Mesothelial cell of epicardium (in vitro differentiated cells): ENCODE results near the gene NTPCR. TPM values are rescaled to one million over a fixed set of nuclear protein-coding genes. Genes with fewer than 3 reads are reported as not detected.
A peak's percentile ranks its signal among the peaks of the same experiment; 100 is the strongest.

Source experiments
- DNase-seq, 2 experiments: peaks; one replicate each; pipeline ENCODE4 v3.0.0; 2021; ENCODE audit warnings: low spot score in 2 of 2; ENCODE audit not compliant: unreplicated experiment in 2 of 2
- H3K27ac Mint-ChIP-seq: 2 replicates; pipeline ENCODE4 v1.8.0; 2021; ENCODE audit warnings: mixed read lengths
- H3K27me3 Mint-ChIP-seq: 2 replicates; pipeline ENCODE4 v1.8.0; 2021; ENCODE audit warnings: low read depth, mixed read lengths
- H3K36me3 Mint-ChIP-seq: 2 replicates; pipeline ENCODE4 v1.8.0; 2021; ENCODE audit warnings: mixed read lengths
- H3K4me1 Mint-ChIP-seq: 2 replicates; pipeline ENCODE4 v1.8.0; 2021; ENCODE audit warnings: mixed read lengths
- H3K4me3 Mint-ChIP-seq: 2 replicates; pipeline ENCODE4 v1.8.0; 2021; ENCODE audit warnings: mild to moderate bottlenecking, moderate library complexity, mixed read lengths
- H3K9me3 Mint-ChIP-seq: 2 replicates; pipeline ENCODE4 v1.8.0; 2021; ENCODE audit warnings: mixed read lengths
- total RNA-seq: library from RNA; stranded (reverse); gene quantifications from 3 replicates; pipeline ENCODE4 v1.2.1, GENCODE V29; 2021
- TF ChIP-seq, protein P1 (sequence below): fragments of 200-600 bp; sonication (generic); IDR thresholded peaks from one replicate; pipeline ENCODE4 v1.5.0; 2021; ENCODE audit warnings: antibody characterized with exemption; ENCODE audit not compliant: unreplicated experiment

The NTPCR gene, protein sequence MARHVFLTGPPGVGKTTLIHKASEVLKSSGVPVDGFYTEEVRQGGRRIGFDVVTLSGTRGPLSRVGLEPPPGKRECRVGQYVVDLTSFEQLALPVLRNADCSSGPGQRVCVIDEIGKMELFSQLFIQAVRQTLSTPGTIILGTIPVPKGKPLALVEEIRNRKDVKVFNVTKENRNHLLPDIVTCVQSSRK
- total RNA-seq = 55.2 to 59.1 TPM (median 55.8 TPM) in 3 replicates

DNA sequence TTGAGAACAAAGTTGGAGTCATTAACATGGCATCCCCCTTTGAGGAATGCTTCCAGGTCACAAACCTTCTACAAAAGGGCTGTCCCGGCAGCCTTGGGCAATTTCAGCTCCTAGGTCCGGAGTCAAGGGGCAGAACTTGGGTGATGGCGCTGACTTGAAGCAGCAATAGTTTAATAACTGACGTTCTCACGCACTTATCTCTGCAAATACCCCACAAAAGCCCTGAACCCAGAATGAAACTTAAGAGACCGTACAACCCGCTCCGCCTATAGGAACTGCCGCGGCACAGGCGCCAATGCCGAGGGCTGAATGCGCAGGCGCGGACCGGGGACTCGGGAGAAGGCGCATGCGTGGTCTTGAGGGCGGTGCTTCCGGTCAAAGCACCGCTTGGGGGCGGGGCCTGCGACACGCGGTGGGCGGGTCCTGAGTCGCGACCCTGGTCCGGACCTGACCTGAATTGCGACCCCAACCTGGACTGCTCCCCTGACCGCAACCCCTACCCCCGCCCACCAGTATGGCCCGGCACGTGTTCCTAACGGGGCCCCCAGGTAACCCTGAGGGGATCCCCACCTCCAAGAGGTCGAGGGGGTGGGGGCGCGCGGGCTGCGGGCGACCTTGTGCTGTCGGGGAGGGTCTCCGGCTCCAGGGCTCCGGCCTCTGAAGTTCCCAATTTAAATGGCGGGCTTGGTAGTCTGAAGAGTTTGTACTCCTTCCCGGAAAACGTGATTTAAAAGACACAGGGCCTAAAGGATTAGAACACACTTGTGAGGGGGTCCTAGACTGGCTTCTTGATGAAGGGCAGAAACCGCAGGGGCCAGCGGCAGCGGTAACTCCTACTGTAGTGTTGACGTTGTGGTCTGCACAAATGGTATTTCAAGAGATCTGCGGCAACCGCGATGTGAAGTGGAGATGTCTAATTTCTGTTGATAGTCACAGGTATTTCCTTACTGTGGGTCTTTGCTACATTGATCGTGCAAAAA lies at the start of gene NTPCR:
TSS of gene NTPCR (plus strand) at position 415 of the 980 bp plus-strand sequence. CDS start at position 515, 100 bp downstream.
- peaks cover 42% of the 10 kb centered on the region for H3K4me1 Mint-ChIP-seq
- H3K36me3 Mint-ChIP-seq = no peaks in the 10 kb centered on the region
- TF ChIP-seq, protein P1, sequence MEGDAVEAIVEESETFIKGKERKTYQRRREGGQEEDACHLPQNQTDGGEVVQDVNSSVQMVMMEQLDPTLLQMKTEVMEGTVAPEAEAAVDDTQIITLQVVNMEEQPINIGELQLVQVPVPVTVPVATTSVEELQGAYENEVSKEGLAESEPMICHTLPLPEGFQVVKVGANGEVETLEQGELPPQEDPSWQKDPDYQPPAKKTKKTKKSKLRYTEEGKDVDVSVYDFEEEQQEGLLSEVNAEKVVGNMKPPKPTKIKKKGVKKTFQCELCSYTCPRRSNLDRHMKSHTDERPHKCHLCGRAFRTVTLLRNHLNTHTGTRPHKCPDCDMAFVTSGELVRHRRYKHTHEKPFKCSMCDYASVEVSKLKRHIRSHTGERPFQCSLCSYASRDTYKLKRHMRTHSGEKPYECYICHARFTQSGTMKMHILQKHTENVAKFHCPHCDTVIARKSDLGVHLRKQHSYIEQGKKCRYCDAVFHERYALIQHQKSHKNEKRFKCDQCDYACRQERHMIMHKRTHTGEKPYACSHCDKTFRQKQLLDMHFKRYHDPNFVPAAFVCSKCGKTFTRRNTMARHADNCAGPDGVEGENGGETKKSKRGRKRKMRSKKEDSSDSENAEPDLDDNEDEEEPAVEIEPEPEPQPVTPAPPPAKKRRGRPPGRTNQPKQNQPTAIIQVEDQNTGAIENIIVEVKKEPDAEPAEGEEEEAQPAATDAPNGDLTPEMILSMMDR = no peak
- peak within 1 kb of the TSS; percentile 99 for H3K27ac Mint-ChIP-seq
- peak within 1 kb of the TSS; percentile 90 for H3K4me3 Mint-ChIP-seq
- H3K9me3 Mint-ChIP-seq = no peaks in the 10 kb centered on the region
- peak; percentile 95 to 99 for DNase-seq
- H3K27me3 Mint-ChIP-seq = no peaks in the 10 kb centered on the region

DNA sequence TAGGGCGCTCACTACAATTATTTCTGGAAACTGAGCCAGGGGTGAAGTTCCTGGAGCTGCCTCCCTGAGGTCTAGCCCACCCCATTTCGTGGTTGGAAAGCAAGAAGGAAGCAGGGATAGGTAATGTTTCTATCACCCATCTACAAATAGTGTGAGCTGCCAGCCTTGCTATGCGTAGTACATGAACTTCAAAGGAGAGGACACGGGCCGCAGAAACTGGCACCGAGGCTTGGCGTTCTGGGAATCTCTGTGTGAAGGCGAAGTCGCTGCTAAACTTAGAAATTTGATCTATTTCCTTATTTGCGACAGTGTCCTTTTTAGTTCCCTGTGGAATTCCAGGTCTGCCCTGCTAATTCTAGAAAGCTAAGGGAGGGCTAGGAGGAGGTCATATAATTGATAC lies 49.6 kb upstream of the NTPCR start:
- H3K27ac Mint-ChIP-seq = peak overlapping the region; percentile 70
- peaks cover 45% of the 10 kb centered on the region for H3K4me1 Mint-ChIP-seq
- no peaks in the 10 kb centered on the region for H3K36me3 Mint-ChIP-seq
- DNase-seq = peak in 1 of 2 experiments; percentile 36
- no peaks in the 10 kb centered on the region for H3K27me3 Mint-ChIP-seq
- peaks cover 3% of the 10 kb centered on the region for H3K9me3 Mint-ChIP-seq
- H3K4me3 Mint-ChIP-seq = no peak overlapping the region
- TF ChIP-seq, protein P1 = no peak

DNA sequence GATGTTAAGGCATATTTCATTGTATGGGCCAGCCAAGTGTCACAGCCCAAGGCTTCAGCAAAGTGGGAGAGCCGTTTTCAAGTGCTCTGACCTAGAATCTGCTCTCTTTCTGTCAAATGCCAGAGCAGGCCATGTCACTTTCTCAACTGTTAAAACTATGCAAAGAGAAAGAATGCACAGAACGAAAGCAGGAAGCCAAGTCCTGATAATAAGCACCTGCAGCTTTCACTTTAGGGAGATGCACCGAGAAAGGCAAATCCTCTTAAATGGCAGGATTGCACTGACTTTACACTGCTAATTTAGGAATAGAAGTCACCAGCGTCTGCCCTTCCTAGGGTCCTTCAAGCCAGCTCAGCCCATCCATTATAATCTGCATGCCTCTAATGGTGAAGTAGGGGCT lies 49.2 kb upstream of the NTPCR start:
- Mint-ChIP-seq H3K36me3 (no peaks in the 10 kb centered on the region), H3K4me1 (peaks cover 45% of the 10 kb centered on the region), H3K9me3 (peaks cover 3% of the 10 kb centered on the region), H3K4me3 (no peak overlapping the region), H3K27me3 (no peaks in the 10 kb centered on the region), H3K27ac (peak overlapping the region; percentile 70)
- DNase-seq = peak in 1 of 2 experiments; percentile 10
- TF ChIP-seq, protein P1 = no peak

DNA sequence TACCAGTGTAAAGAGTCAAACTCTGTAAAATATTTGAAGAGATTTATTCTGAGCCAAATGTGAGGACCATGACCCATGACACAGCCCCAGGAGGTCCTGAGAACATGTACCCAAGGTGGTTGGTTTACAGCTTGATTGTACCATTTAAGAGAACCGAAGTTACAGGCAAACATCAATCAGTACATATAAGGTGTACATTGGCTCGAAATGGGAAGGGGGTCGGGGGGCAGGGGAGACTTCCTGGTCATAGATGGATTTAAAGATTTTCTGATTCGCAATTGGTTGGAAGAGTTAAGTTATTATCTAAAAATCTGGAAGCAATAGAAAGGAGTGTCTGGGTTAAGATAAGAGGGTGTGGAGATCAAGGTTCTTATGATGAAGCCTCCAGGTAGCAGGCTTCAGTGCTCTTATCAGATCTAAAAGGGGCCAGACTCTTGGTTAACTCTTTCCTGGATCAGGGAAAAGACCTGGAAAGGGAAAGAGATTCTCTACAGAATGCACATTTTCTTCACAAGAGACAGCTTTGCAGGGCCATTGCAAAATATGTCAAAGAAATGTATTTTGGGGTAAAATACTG lies 47.5 kb upstream of the NTPCR start:
- H3K4me1 Mint-ChIP-seq = peaks cover 45% of the 10 kb centered on the region
- DNase-seq = no peak
- no peak overlapping the region for H3K4me3 Mint-ChIP-seq
- no peaks in the 10 kb centered on the region for H3K27me3 Mint-ChIP-seq
- no peak overlapping the region for H3K27ac Mint-ChIP-seq
- TF ChIP-seq, protein P1 = no peak
- H3K9me3 Mint-ChIP-seq = peaks cover 3% of the 10 kb centered on the region
- H3K36me3 Mint-ChIP-seq = no peaks in the 10 kb centered on the region

DNA sequence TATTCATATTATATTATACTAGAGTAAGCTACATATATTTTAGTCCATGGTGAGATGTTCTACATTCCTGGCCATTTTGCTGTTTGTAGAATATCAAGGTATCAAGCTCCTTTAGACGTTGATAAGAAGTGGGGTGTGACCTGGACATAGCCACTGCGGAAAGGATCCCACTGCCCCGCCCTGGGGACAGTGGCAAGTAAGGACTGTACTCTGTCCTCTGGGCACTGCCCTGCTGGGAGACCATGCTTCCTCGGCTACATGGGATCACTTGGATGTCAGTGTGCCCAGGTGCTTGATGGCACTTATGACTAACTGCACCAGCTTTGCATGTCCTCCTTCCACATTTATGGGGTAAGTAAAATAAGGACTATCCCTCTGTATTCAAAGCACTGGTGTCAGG lies 46.3 kb upstream of the NTPCR start:
- no peak overlapping the region for H3K27ac Mint-ChIP-seq
- no peaks in the 10 kb centered on the region for H3K36me3 Mint-ChIP-seq
- H3K9me3 Mint-ChIP-seq = peaks cover 3% of the 10 kb centered on the region
- DNase-seq = peak in 1 of 2 experiments; percentile 10
- TF ChIP-seq, protein P1 = no peak
- H3K27me3 Mint-ChIP-seq = no peaks in the 10 kb centered on the region
- peaks cover 43% of the 10 kb centered on the region for H3K4me1 Mint-ChIP-seq
- H3K4me3 Mint-ChIP-seq = no peak overlapping the region
